Stimulated activated naive CD8-positive, alpha-beta T cell treated with anti-CD3 and anti-CD28 coated beads, Interleukin-15, Interleukin-2, amounts not matched to agents 100 ng/mL and 50 ng/mL, for 24 hours (primary cell): ENCODE results near the gene DENND5B.
"Not testable (repeated sequence)": the region's sequence is repeated elsewhere in the genome, so short reads cannot be mapped to it uniquely, and the experiment has no call there.

Experiments used
- H3K27ac Mint-ChIP-seq: one replicate; pipeline ENCODE4 v1.8.0; 2021; ENCODE audit warnings: mild to moderate bottlenecking, mixed read lengths
- H3K27me3 Mint-ChIP-seq: one replicate; pipeline ENCODE4 v1.8.0; 2021; ENCODE audit warnings: mixed read lengths
- H3K36me3 Mint-ChIP-seq: one replicate; pipeline ENCODE4 v1.8.0; 2021; ENCODE audit warnings: low read depth, mixed read lengths
- H3K4me1 Mint-ChIP-seq: one replicate; pipeline ENCODE4 v1.8.0; 2021; ENCODE audit warnings: low read depth, mixed read lengths
- H3K4me3 Mint-ChIP-seq: one replicate; pipeline ENCODE4 v1.8.0; 2021; ENCODE audit warnings: mild to moderate bottlenecking, mixed read lengths
- H3K9me3 Mint-ChIP-seq: one replicate; pipeline ENCODE4 v1.8.0; 2021; ENCODE audit warnings: mixed read lengths

Gene DENND5B

DNA sequence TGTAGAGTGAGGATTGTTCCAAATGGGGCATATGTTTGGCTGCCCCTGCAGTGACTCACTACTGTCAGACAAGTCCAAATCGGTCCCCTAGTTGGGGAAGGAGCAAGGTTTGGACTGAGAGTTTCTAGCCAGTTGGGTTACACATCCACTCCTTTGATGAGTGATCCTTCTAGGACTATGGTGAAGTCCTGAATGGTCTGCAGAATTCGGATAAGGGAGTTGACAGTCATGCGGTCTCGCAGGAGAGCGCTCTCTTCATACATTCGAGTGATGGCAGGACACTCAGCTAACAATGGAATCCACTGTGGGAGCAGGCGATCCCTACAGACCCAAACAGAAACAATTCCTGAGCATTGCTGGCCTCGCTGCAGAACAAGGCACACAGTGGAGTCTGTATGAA lies 203.5 kb downstream of the DENND5B start:
- H3K36me3 Mint-ChIP-seq, result no peaks in the 10 kb centered on the region
- no peaks in the 10 kb centered on the region for H3K4me1 Mint-ChIP-seq
- no peak overlapping the region for H3K27ac Mint-ChIP-seq
- no peak overlapping the region for H3K4me3 Mint-ChIP-seq
- no peaks in the 10 kb centered on the region for H3K9me3 Mint-ChIP-seq
- peaks cover 2% of the 10 kb centered on the region for H3K27me3 Mint-ChIP-seq

DNA sequence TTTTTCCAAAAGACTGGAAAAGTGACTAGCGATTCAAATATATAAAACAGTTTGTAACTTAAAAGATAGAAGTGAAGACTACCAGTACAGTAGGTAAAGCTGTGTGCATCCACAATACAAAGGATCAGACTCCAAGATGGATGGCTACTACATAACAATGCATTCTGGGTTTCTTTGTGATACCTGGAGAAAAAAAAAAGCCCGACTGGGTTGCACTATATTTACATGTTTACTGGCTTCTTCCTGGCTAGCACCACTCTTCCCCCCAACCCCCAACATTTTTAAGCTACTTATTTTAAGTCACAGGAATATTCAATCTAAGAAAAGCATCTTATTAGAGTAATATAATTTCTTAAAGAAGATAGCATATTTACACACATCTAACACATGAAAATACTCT lies 203.9 kb downstream of the DENND5B start:
- no peaks in the 10 kb centered on the region for H3K4me1 Mint-ChIP-seq
- H3K27me3 Mint-ChIP-seq, result peaks cover 2% of the 10 kb centered on the region
- no peak overlapping the region for H3K4me3 Mint-ChIP-seq
- no peaks in the 10 kb centered on the region for H3K9me3 Mint-ChIP-seq
- no peaks in the 10 kb centered on the region for H3K36me3 Mint-ChIP-seq
- H3K27ac Mint-ChIP-seq, result no peak overlapping the region

DNA sequence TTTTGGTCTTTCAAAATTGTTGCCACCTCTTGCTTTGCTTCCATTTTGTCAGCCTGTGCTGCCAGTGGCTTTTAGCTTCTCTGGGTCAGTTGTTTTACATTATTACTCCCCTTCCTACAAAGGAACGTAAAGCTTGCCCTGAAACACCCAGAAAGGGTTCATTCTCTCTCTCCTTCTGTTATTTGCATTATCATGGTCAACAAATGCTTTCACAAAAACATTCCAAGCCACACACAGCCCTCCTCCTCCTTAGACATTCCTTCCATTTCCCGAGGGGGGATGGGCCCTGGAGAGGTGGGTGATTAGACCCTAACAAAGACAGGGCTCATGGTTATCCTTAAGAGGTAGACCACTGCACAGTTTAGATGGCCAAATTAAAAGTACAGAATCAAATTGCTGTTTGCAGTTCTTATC lies 204.6 kb downstream of the DENND5B start:
- Mint-ChIP-seq H3K9me3 (no peaks in the 10 kb centered on the region), H3K36me3 (no peaks in the 10 kb centered on the region), H3K27ac (no peak overlapping the region), H3K27me3 (peaks cover 2% of the 10 kb centered on the region), H3K4me3 (no peak overlapping the region), H3K4me1 (no peaks in the 10 kb centered on the region)

DNA sequence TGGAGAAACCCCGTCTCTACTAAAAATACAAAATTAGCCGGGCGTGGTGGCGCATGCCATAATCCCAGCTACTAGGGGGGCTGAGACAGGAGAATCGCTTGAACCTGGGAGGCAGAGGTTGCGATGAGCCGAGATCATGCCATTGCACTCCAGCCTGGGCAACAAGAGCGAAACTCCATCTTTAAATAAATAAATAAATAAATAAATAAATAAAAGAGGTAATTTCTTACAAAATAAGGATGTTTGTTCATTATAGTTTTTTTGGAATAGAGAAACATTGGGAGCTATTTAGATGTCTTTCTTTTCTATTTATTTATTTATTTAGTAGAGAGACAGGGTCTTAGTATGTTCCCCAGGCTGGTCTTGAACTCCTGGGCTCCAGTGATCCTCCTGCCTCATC lies 213.7 kb downstream of the DENND5B start:
- H3K4me1 Mint-ChIP-seq, H3K27ac Mint-ChIP-seq, H3K27me3 Mint-ChIP-seq, H3K4me3 Mint-ChIP-seq, H3K36me3 Mint-ChIP-seq, H3K9me3 Mint-ChIP-seq: not testable (repeated sequence)

DNA sequence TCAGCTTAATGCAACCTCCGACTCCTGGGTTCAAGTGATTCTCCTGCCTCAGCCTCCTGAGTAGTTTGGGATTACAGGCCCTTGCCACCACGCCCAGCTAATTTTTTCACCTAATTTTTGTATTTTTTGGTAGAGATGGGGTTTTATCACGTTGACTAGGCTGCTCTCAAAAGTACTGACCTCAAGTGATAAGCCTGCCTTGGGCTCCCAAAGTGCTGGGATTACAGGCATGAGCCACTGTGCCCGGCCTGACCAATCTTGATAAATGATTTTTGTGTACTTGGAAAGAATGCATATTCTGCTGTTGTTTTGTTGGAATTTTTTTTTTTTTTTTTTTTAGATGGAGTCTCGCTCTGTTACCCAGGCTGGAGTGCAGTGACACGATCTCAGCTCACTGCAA lies 215.5 kb downstream of the DENND5B start:
- not testable (repeated sequence) for H3K4me3 Mint-ChIP-seq, H3K9me3 Mint-ChIP-seq, H3K36me3 Mint-ChIP-seq, H3K27ac Mint-ChIP-seq, H3K4me1 Mint-ChIP-seq, H3K27me3 Mint-ChIP-seq

DNA sequence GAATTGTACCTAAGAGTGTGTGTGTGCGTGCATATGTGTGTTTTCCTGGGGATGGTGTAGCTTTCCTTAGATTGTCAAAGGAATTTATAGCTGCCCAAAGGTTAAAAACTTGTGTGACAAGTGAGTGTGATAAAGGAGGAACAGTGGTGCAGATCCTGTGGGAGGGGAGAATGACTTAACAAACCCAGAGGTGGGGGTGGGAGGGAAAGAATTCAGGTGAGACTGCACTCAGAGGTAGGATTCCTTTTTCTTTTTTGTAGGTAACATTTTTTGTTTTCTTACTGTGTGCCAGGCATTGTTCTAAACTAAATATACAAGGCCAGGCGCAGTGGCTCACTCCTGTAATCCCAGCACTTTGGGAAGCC lies 219.7 kb downstream of the DENND5B start:
- no peaks in the 10 kb centered on the region for H3K9me3 Mint-ChIP-seq
- H3K4me1 Mint-ChIP-seq, result no peaks in the 10 kb centered on the region
- no peaks in the 10 kb centered on the region for H3K27me3 Mint-ChIP-seq
- no peak overlapping the region for H3K4me3 Mint-ChIP-seq
- H3K36me3 Mint-ChIP-seq, result no peaks in the 10 kb centered on the region
- H3K27ac Mint-ChIP-seq, result no peak overlapping the region

DNA sequence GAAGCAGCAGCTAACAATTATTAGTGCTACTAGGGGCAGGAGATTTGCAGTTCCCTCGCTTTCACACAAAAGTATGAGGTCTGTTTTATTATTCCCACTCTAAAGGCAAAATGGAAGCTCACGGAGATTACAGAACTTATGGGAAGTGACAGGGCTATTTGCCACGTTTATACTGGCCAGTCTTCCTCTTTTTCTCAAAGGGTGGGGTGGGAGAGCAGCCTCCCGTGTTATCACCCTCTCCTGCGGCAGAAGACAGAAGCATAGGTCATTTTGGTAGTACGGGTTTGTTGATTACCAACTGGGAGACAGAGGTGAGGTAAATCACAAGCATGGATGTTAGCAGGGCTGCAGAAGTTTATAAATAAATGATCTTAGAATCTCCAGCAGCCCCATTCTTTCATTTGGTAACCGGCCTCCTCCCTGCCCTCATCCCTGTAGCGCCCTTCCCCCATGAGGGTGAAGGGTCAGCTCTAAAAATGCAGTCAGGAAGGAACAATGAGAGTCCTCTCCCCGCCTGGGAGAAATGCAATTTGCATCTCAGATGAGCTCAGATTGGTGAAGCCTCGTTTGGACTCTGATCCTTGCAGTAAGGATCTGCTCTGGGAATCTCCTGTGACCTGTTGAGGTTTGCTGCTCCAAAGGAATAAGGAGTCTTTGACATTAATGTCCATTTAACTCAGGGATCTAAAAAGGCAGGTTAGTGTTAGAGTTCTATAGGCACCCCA lies 220.2 kb downstream of the DENND5B start:
- Mint-ChIP-seq H3K27me3 (no peaks in the 10 kb centered on the region), H3K27ac (no peak overlapping the region), H3K4me3 (no peak overlapping the region)

DNA sequence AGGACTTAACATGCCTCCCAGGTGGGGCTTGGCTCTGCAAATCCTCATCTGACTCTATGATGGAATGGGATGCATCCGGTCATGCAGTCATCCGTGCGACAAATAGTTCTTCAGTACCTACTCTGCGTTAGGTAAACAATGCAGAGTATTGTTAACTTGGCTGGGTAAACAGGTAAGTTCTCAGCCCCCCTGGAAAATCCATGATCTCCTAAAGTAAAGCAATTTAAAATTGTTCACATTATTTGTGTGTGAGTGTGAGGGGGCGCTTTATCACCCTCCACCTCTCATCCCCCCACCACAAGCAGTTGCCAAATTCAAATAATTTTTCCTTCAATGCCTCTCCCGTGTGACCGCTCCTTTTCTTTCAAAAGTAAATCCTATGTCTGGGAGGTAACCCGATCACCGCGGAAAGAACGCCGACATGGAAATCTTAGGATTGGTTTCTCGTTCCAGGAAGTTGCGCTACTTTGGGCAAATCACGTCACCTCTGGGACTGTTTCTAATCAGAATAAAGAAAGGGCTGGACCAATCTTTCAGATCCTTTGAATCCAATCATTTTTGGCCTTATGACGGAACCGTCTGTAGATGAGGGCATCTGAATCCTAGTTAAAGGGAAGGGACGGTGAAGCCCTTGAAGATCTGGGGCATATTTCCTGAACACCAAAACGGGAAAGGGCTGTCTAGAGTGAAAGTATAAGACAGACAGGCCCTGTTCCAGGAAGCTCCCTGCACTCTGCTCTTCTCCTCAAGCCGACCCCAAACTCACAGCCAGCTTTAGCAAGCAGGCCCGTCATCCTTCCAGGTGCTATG lies 221.0 kb downstream of the DENND5B start:
- Mint-ChIP-seq H3K36me3 (no peaks in the 10 kb centered on the region), H3K4me1 (no peaks in the 10 kb centered on the region), H3K27ac (no peak overlapping the region), H3K9me3 (no peaks in the 10 kb centered on the region), H3K27me3 (no peaks in the 10 kb centered on the region), H3K4me3 (no peak overlapping the region)

More for the DNA sequence above, 220.2 kb downstream of the DENND5B start:
- Mint-ChIP-seq H3K4me1 (no peaks in the 10 kb centered on the region), H3K36me3 (no peaks in the 10 kb centered on the region), H3K9me3 (no peaks in the 10 kb centered on the region)

DNA sequence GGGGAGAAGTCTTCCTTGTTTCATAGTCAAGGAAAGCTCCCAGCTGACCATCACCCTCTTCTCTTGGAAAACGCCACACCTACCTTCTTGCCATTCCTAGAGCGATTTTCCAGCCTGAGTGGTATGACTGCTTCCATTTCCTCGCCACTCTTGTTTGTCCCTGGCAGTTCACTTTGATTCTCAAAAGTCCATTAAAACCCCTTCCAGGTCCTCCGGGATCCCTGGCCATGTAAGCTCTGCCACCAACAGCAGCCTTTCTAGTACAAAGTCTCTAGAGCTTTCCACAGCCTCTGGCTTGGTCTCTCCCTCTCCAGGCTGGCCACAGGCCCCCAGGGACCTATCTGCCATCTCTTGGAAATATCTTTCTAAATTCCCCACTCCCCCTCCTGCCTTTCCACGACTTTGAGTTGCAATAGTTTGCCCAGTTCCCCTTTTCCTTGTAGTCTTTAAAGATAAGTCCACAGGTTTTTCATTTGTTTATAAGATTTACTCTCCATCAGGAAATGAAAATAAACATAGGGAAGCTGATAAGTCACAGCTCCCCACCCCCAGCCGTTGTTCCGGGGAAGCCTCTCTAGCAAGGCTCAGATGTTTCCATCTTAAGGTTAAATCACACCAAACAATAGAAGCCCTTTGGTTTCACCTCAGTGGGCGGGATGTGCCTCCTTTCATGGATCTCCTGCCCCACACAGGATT lies 222.1 kb downstream of the DENND5B start:
- Mint-ChIP-seq H3K9me3 (no peaks in the 10 kb centered on the region), H3K4me1 (no peaks in the 10 kb centered on the region), H3K27me3 (no peaks in the 10 kb centered on the region), H3K4me3 (no peak overlapping the region), H3K36me3 (no peaks in the 10 kb centered on the region), H3K27ac (no peak overlapping the region)

DNA sequence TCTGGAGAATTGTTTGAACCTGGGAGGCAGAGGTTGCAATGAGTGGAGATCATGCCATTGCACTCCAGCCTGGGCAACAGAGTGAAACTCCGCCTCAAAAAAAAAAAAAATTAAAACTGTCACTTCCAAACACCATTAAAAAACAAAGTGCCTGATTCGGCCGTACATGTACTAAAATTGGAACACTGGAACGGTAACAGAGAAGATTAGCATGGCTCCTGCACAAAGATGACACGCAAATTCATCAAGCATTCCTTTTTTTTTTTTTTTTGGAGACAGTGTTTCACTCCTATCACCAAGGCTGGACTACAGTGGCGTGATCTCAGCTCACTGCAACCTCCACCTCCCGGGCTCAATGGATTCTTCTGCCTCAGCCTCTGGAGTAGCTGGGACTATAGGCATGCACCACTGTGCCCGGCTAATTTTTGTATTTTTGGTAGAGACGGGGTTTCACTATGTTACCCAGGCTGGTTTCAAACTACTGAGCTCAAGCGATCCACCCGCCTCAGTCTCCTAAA lies 224.8 kb downstream of the DENND5B start:
- no peak overlapping the region for H3K27ac Mint-ChIP-seq
- H3K4me3 Mint-ChIP-seq, result no peak overlapping the region
- H3K36me3 Mint-ChIP-seq, result no peaks in the 10 kb centered on the region
- no peaks in the 10 kb centered on the region for H3K27me3 Mint-ChIP-seq
- H3K4me1 Mint-ChIP-seq, result peaks cover 17% of the 10 kb centered on the region
- H3K9me3 Mint-ChIP-seq, result no peaks in the 10 kb centered on the region

DNA sequence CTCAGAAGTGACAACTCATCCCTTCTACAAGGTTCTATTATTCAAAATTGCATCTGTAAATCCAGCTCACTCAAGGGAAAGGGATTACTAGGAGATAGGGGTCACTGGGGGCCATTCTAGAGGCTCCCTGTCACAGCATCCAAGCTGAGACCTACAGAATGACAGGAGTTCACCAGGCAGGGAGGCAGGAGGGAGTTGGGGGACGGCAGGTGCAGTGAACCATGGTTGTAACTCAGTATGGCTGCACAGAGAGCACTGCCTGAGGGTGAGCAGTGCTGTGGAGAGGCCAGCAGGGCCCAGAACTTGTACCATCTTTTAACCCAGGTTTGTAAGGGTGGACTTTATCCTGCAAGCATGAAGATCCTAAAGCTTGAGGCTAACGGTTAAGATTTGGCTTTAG lies 227.1 kb downstream of the DENND5B start:
- Mint-ChIP-seq H3K4me1 (peaks cover 17% of the 10 kb centered on the region), H3K4me3 (no peak overlapping the region), H3K27ac (no peak overlapping the region), H3K27me3 (no peaks in the 10 kb centered on the region), H3K36me3 (no peaks in the 10 kb centered on the region), H3K9me3 (no peaks in the 10 kb centered on the region)

DNA sequence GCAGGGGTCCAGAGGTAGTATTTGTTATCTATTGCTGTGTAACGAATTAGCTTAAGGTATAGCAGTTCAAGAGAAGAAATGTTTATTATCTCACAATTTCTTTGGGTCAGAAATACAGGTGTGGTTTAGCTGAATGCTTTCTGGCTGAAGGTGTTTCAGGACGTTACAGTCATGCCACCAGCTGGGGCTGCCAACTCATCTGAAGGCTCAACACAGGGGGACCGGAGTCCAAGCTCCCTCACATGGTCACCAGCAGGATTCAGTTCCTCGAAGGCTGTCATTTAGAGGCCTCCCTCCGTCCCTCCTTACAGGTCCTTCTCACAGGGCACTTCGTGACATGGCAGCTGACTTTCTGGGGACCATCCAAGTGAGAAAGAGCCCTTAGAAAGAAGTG lies 227.5 kb downstream of the DENND5B start:
- peaks cover 17% of the 10 kb centered on the region for H3K4me1 Mint-ChIP-seq
- H3K4me3 Mint-ChIP-seq, result no peak overlapping the region
- H3K27ac Mint-ChIP-seq, result peak overlapping the region; percentile 84
- H3K9me3 Mint-ChIP-seq, result no peaks in the 10 kb centered on the region
- no peaks in the 10 kb centered on the region for H3K27me3 Mint-ChIP-seq
- H3K36me3 Mint-ChIP-seq, result no peaks in the 10 kb centered on the region

DNA sequence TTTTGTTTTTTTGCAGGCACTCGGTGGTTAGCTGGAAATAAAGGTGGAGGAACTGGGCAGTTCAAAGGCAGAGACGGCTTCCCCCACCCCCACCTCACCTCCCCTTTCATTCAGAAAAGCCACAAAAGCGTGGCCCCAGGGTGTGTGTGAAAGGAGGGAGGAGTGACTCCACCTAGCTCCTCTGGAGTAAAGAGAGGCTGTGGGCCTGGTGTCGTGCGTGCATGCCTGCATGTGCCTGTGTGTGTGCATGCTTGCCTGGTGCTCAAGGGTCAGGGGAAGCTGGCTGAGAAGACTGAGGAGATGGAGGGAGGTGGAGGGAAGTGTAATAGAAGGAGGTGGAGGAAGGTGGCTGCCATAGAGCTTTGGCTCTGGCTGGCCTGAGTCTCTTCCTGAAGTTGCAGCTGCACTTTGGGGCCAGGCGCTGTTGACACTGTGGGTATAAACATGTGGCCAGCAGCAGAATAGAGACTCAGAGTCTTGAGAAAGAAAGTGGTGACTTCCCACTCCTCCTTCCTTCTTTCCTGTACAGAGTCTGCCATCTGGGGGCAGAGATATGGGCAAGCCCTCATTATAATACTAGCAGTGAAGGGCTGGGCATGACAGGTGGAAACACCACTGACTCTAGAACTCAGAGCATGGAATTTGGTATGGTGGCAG lies 228.0 kb downstream of the DENND5B start:
- H3K9me3 Mint-ChIP-seq, result no peaks in the 10 kb centered on the region
- H3K27ac Mint-ChIP-seq, result peak overlapping the region; percentile 84
- H3K36me3 Mint-ChIP-seq, result no peaks in the 10 kb centered on the region
- peaks cover 17% of the 10 kb centered on the region for H3K4me1 Mint-ChIP-seq
- H3K4me3 Mint-ChIP-seq, result peak overlapping the region; percentile 55
- no peaks in the 10 kb centered on the region for H3K27me3 Mint-ChIP-seq

DNA sequence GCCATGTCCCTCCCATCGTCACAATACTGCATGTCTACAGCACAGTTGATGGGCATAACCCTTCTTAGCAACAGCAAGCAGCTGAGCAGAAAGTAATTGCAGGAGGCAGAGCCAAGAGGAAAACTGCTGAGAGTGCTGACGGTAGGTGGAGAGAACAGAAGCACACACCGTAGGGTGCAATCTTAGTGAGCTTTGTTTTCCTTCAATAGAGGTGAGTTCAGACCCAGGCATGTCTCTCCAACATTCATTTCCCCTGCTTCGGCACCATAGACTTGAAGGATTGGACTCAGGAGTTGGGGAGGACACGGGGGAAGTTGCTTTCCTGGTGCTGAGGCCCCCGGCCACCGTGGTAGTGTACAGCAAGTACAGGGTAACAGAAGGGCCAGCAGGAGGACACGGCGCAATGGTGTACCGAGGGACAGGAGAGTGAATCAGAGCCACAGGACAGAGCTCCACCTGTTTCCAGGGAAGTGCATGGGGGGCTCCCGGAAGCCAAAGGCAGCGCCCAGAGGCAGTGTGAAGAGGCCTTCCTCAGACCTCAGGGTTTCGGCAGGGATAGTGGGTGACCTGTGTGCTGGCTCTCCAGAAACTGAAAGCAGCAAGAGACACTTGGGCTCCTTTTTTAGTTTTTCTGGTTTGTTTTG lies 228.7 kb downstream of the DENND5B start:
- H3K4me3 Mint-ChIP-seq, result peak overlapping the region; percentile 55
- H3K27me3 Mint-ChIP-seq, result no peaks in the 10 kb centered on the region
- H3K9me3 Mint-ChIP-seq, result no peaks in the 10 kb centered on the region
- H3K4me1 Mint-ChIP-seq, result peaks cover 17% of the 10 kb centered on the region
- peak overlapping the region; percentile 84 for H3K27ac Mint-ChIP-seq
- H3K36me3 Mint-ChIP-seq, result no peaks in the 10 kb centered on the region
